ENCODE measurements around the gene UPP1. TPM values are rescaled to one million over a fixed set of nuclear protein-coding genes. Genes with fewer than 3 reads are reported as not detected.
"Not testable (repeated sequence)": the region's sequence is repeated elsewhere in the genome, so short reads cannot be mapped to it uniquely, and the experiment has no call there.

Gene UPP1
- total and polyA plus RNA-seq, 2 donors (not counting 1 experiment from before 2014, with no cell fraction given): 5.8 to 8.0 TPM

GRCh38 chr7:48118041-48118440, 29.0 kb downstream of the UPP1 start:
- WGBS (ENCODE audit: insufficient coverage): 95% methylated on average over 6 of the region's 10 CpGs
- no peak for ATAC-seq (ENCODE audit: low read depth)
- no peaks in the 10 kb centered on the region for H3K79me2 ChIP-seq (ENCODE audit: control insufficient read depth, insufficient read depth, low read length)
- intact Hi-C loops (cut with micrococcal nuclease): no loop called here
- Mint-ChIP-seq H3K4me1 (no peaks in the 10 kb centered on the region), H3K27me3 (peaks cover 9% of the 10 kb centered on the region), H3K9me3 (ENCODE audit: insufficient read depth) (no peaks in the 10 kb centered on the region), H3K4me3 (no peak overlapping the region), H3K27ac (no peak overlapping the region)
- H2AFZ ChIP-seq (ENCODE audit: insufficient read depth, low read depth, low read length, poor library complexity, severe bottlenecking): no peak overlapping the region
- H3K27ac ChIP-seq (ENCODE audit: low read length in 2 of 2): no peak overlapping the region
- no peaks in the 10 kb centered on the region for H3K4me1 ChIP-seq (ENCODE audit: control insufficient read depth in 2 of 2, insufficient read depth in 2 of 2, low read length in 2 of 2)
- H3K9ac ChIP-seq (ENCODE audit: low read length): no peak overlapping the region
- H3K36me3 ChIP-seq (replicated peaks in 1 of 2; ENCODE audit: control extremely low read depth in 1 of 2, control insufficient read depth in 1 of 2, extremely low read depth in 1 of 2, insufficient read depth in 2 of 2, low read length in 1 of 2): no peaks in the 10 kb centered on the region
- no peak for DNase-seq
- TF ChIP-seq, protein P1, sequence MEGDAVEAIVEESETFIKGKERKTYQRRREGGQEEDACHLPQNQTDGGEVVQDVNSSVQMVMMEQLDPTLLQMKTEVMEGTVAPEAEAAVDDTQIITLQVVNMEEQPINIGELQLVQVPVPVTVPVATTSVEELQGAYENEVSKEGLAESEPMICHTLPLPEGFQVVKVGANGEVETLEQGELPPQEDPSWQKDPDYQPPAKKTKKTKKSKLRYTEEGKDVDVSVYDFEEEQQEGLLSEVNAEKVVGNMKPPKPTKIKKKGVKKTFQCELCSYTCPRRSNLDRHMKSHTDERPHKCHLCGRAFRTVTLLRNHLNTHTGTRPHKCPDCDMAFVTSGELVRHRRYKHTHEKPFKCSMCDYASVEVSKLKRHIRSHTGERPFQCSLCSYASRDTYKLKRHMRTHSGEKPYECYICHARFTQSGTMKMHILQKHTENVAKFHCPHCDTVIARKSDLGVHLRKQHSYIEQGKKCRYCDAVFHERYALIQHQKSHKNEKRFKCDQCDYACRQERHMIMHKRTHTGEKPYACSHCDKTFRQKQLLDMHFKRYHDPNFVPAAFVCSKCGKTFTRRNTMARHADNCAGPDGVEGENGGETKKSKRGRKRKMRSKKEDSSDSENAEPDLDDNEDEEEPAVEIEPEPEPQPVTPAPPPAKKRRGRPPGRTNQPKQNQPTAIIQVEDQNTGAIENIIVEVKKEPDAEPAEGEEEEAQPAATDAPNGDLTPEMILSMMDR (IDR thresholded peaks at IDR 0.05): no peak
- no peak for TF ChIP-seq EZH2 (IDR thresholded peaks at IDR 0.05; ENCODE audit: borderline replicate concordance, insufficient read depth, low read depth, low read length, poor library complexity, severe bottlenecking)
- POLR2A ChIA-PET: no interaction called here
- CTCF ChIA-PET: interaction anchor here (0.8 kb wide), 1 partner anchor 127 kb away, joined by 3 read pairs; no protein-coding TSS in a partner anchor
- H3K9me3 ChIP-seq (ENCODE audit: control extremely low read depth in 1 of 3, control insufficient read depth in 2 of 3, insufficient read depth in 1 of 3, low read length in 2 of 3): no peaks in the 10 kb centered on the region
- H4K20me1 ChIP-seq (ENCODE audit: control insufficient read depth, insufficient read depth, low read length, poor library complexity, severe bottlenecking): no peaks in the 10 kb centered on the region
- no peaks in the 10 kb centered on the region for H3K27me3 ChIP-seq (replicated peaks in 1 of 4; ENCODE audit: control extremely low read depth in 1 of 4, control insufficient read depth in 3 of 4, insufficient read depth in 4 of 4, low read length in 3 of 4)
- H3K4me3 ChIP-seq (ENCODE audit: control extremely low read depth in 1 of 5, extremely low read depth in 1 of 5, insufficient read depth in 1 of 5, low read depth in 2 of 5, low read length in 4 of 5): no peak overlapping the region
- no peak overlapping the region for H3K4me2 ChIP-seq (replicated peaks; ENCODE audit: low read depth, low read length, poor library complexity, severe bottlenecking)

- H3K9ac ChIP-seq (ENCODE audit: low read length); H2AFZ ChIP-seq (ENCODE audit: insufficient read depth, low read depth, low read length, poor library complexity, severe bottlenecking); POLR2A ChIA-PET; H3K9me3 ChIP-seq (ENCODE audit: control extremely low read depth in 1 of 3, control insufficient read depth in 2 of 3, insufficient read depth in 1 of 3, low read length in 2 of 3); H3K4me1 Mint-ChIP-seq; H3K27me3 ChIP-seq (replicated peaks in 1 of 4; ENCODE audit: control extremely low read depth in 1 of 4, control insufficient read depth in 3 of 4, insufficient read depth in 4 of 4, low read length in 3 of 4); H3K4me3 ChIP-seq (ENCODE audit: control extremely low read depth in 1 of 5, extremely low read depth in 1 of 5, insufficient read depth in 1 of 5, low read depth in 2 of 5, low read length in 4 of 5); H3K27ac Mint-ChIP-seq; H4K20me1 ChIP-seq (ENCODE audit: control insufficient read depth, insufficient read depth, low read length, poor library complexity, severe bottlenecking); H3K4me3 Mint-ChIP-seq; intact Hi-C loops (cut with micrococcal nuclease); H3K9me3 Mint-ChIP-seq (ENCODE audit: insufficient read depth); H3K4me1 ChIP-seq (ENCODE audit: control insufficient read depth in 2 of 2, insufficient read depth in 2 of 2, low read length in 2 of 2); H3K4me2 ChIP-seq (replicated peaks; ENCODE audit: low read depth, low read length, poor library complexity, severe bottlenecking); H3K36me3 ChIP-seq (replicated peaks in 1 of 2; ENCODE audit: control extremely low read depth in 1 of 2, control insufficient read depth in 1 of 2, extremely low read depth in 1 of 2, insufficient read depth in 2 of 2, low read length in 1 of 2); H3K79me2 ChIP-seq (ENCODE audit: control insufficient read depth, insufficient read depth, low read length); ATAC-seq (ENCODE audit: low read depth); DNase-seq; H3K27ac ChIP-seq (ENCODE audit: low read length in 2 of 2): not testable (repeated sequence)
- CTCF ChIA-PET: interaction anchor here (1.2 to 1.7 kb wide), 2 partner anchors 10 to 175 kb away, joined by 6 to 7 read pairs; no protein-coding TSS in a partner anchor
- peaks cover 22% of the 10 kb centered on the region for H3K27me3 Mint-ChIP-seq
- WGBS (ENCODE audit: insufficient coverage): 96% methylated on average over 5 of the region's 6 CpGs
Measured at GRCh38 chr7:48120536-48120935, 31.5 kb downstream of the UPP1 start.

All from B cell (primary cell).